Coronary artery (tissue), 2 donors: ENCODE results near the gene UST.

Experiments
- DNase-seq: peaks from one replicate; pipeline ENCODE4 v3.0.0-alpha.2; 2017; ENCODE audit warnings: low spot score
- H3K27ac ChIP-seq, 2 donors: fragments of 200-600 bp; sonication (generic); one replicate each; pipeline ENCODE4 v1.5.1; 2016 to 2019
- H3K4me3 ChIP-seq: fragments of 200-600 bp; sonication (generic); 2 replicates; pipeline ENCODE4 v1.5.1; 2016; ENCODE audit warnings: mild to moderate bottlenecking, moderate library complexity
- CTCF ChIP-seq: fragments of 200-600 bp; sonication (generic); IDR thresholded peaks from one replicate; pipeline ENCODE4 v1.5.1; 2019; ENCODE audit warnings: antibody characterized with exemption

Gene UST

GRCh38 chr6:148989585-148989984, 242.8 kb downstream of the UST start:
- TF ChIP-seq CTCF: no peak
- no peak overlapping the region for H3K4me3 ChIP-seq
- H3K27ac ChIP-seq: no peak overlapping the region
- DNase-seq: no peak

GRCh38 chr6:148990403-148990802, 243.6 kb downstream of the UST start:
- Histone ChIP-seq H3K4me3 (no peak overlapping the region), H3K27ac (no peak overlapping the region)
- TF ChIP-seq CTCF: no peak
- no peak for DNase-seq

- no peak overlapping the region for H3K4me3 ChIP-seq
- TF ChIP-seq CTCF: no peak
- H3K27ac ChIP-seq: no peak overlapping the region
- DNase-seq: no peak
These were observed 250.0 kb downstream of the UST start for GRCh38 chr6:148996815-148997214.

- TF ChIP-seq CTCF: no peak
- Histone ChIP-seq H3K27ac (no peak overlapping the region), H3K4me3 (no peak overlapping the region)
- no peak for DNase-seq
These were observed 251.0 kb downstream of the UST start for GRCh38 chr6:148997865-148998264.

GRCh38 chr6:148998704-148999103, 251.9 kb downstream of the UST start:
- no peak for DNase-seq
- Histone ChIP-seq H3K4me3 (no peak overlapping the region), H3K27ac (no peak overlapping the region)
- no peak for TF ChIP-seq CTCF

- TF ChIP-seq CTCF: no peak
- no peak for DNase-seq
- H3K27ac ChIP-seq: peak overlapping the region; percentile 36 to 46
- no peak overlapping the region for H3K4me3 ChIP-seq
These were observed 252.7 kb downstream of the UST start for GRCh38 chr6:148999501-148999900.

GRCh38 chr6:148999929-149000468, 253.2 kb downstream of the UST start:
- H3K4me3 ChIP-seq: no peak overlapping the region
- peak; percentile 80 for DNase-seq
- peak overlapping the region; percentile 36 to 46 for H3K27ac ChIP-seq
- TF ChIP-seq CTCF: no peak
